ENCODE data around the gene PTTG2. TPM values are rescaled to one million over a fixed set of nuclear protein-coding genes. Genes with fewer than 3 reads are reported as not detected.

The PTTG2 gene
- total and polyA plus RNA-seq, 2 of the 4 experiments (the other 2 are of a cell fraction) = not detected

- peak overlapping the region; percentile 45; the same call in 1 of the 3 replicates for H2BK15ac ChIP-seq (ENCODE audit: low read depth, low read length)
- H3K14ac ChIP-seq (replicated peaks; ENCODE audit: low read depth, low read length) = peak overlapping the region; percentile 72
- CTCF ChIA-PET = interaction anchor here (0.6 to 1.9 kb wide), 6 partner anchors 41 to 608 kb away, joined by 3 to 9 read pairs (median 6); no protein-coding TSS in a partner anchor
- H3K9ac ChIP-seq (ENCODE audit: low read depth, low read length) = peak overlapping the region; percentile 65
- H3K56ac ChIP-seq (ENCODE audit: extremely low read depth, insufficient read depth, low read length) = peak overlapping the region; percentile 39; the same call in 1 of the 2 replicates
- no peaks in the 10 kb centered on the region for H3K9me3 ChIP-seq (ENCODE audit: control insufficient read depth, insufficient read depth, low read length)
- ATAC-seq (ENCODE audit: low read depth) (peak; percentile 4), DNase-seq (no peak)
- H2BK120ac ChIP-seq (ENCODE audit: low read depth, low read length) = peak overlapping the region; percentile 4; the same call in 1 of the 2 replicates
- 0 out of 2 replicates have a peak overlapping the region, but pooled peaks have one; percentile 1 for H3K18ac ChIP-seq (ENCODE audit: low read depth, low read length)
- POLR2A ChIA-PET (ENCODE audit: unreplicated experiment) = no interaction called here
- H4K8ac ChIP-seq (ENCODE audit: low read depth in 2 of 2, low read length in 2 of 2) = peak overlapping the region; percentile 28 to 49; a peak in 2 of 4 replicates
- H4K20me1 ChIP-seq (ENCODE audit: insufficient read depth, low read length) = peaks cover 8% of the 10 kb centered on the region; the same call in 1 of the 2 replicates
- H2AFZ ChIP-seq (replicated peaks; ENCODE audit: low read length, poor library complexity) = peak overlapping the region; percentile 89
- dilution Hi-C loops (cut with HindIII; ENCODE audit: low sequenced_read_pairs, unreplicated experiment) (no loop called here), intact Hi-C loops (cut with micrococcal nuclease) (loop anchor here (1.0 to 2.0 kb wide), 2 partner anchors 26 to 57 kb away; no protein-coding TSS in a partner anchor), in situ Hi-C loops (cut with MboI; ENCODE audit: low sequenced_read_pairs) (no loop called here)
- H3K4me3 ChIP-seq (ENCODE audit: insufficient read depth, low read depth, low read length) = peak overlapping the region; percentile 76
- peaks cover 15% of the 10 kb centered on the region for H3K9me1 ChIP-seq (ENCODE audit: insufficient read depth, low read length)
- H2AK5ac ChIP-seq (ENCODE audit: low read depth, low read length) = peak overlapping the region; percentile 85; the same call in 1 of the 2 replicates
- peak overlapping the region; percentile 81 for H3K4ac ChIP-seq (ENCODE audit: low read depth, low read length)
- peak overlapping the region; percentile 0; the same call in 1 of the 2 replicates for H4K91ac ChIP-seq (ENCODE audit: insufficient read depth, low read depth, low read length)
- H3K79me1 ChIP-seq (ENCODE audit: low read depth in 1 of 2, low read length in 2 of 2) = peaks cover 16 to 41% of the 10 kb centered on the region in 2 experiments; a peak in 3 of 4 replicates
- no TSS peak for BruUV-seq (replicated peaks)
- H3K4me2 ChIP-seq (ENCODE audit: low read depth, low read length) = peak overlapping the region; percentile 99
- H3K23ac ChIP-seq (ENCODE audit: low read depth, low read length) = peak overlapping the region; percentile 94
- peak overlapping the region; percentile 1; the same call in 1 of the 2 replicates for H3K27ac ChIP-seq (ENCODE audit: insufficient read depth, low read length)
- no peaks in the 10 kb centered on the region for H3K36me3 ChIP-seq (ENCODE audit: control insufficient read depth, insufficient read depth, low read length)
- H3K4me1 ChIP-seq (ENCODE audit: control insufficient read depth, insufficient read depth, low read length) = peaks cover 10% of the 10 kb centered on the region
- peak overlapping the region; percentile 1 for H2BK5ac ChIP-seq (ENCODE audit: low read depth, low read length, poor library complexity, severe bottlenecking)
- H4K5ac ChIP-seq (ENCODE audit: low read depth, low read length) = peak overlapping the region; percentile 30; the same call in 1 of the 2 replicates
- WGBS, 2 experiments (ENCODE audit: extremely low coverage in 2 of 2, insufficient read length in 1 of 2) = no CpG with 5 or more reads among the region's 11 CpGs
- peak overlapping the region; percentile 86 for H2AK9ac ChIP-seq (replicated peaks; ENCODE audit: low read depth, low read length, poor library complexity)
- H3K27me3 ChIP-seq (ENCODE audit: control insufficient read depth, insufficient read depth, low read length) = no peaks in the 10 kb centered on the region
- peak overlapping the region; percentile 84 for H2BK20ac ChIP-seq (ENCODE audit: low read depth, low read length)
- TF ChIP-seq FOS (IDR thresholded peaks at IDR 0.05; ENCODE audit: low read depth, low read length) = no peak
- TF ChIP-seq CEBPB (IDR thresholded peaks at IDR 0.05; ENCODE audit: low read depth, low read length) = no peak; the same call in 1 of the 2 replicates
- no peak for TF ChIP-seq MAZ (IDR thresholded peaks at IDR 0.05; ENCODE audit: borderline replicate concordance, low read depth, low read length)
- TF ChIP-seq RCOR1 (IDR thresholded peaks at IDR 0.05; ENCODE audit: insufficient replicate concordance, low read length) = no peak
- TF ChIP-seq RFX5 (IDR thresholded peaks at IDR 0.05; ENCODE audit: low read depth, low read length) = no peak
- TF ChIP-seq CTCF (conservative IDR thresholded peaks at IDR 0.05; ENCODE audit: low read depth, low read length) = no peak
- no peak for TF ChIP-seq POLR2A (IDR thresholded peaks at IDR 0.05; ENCODE audit: low read depth, low read length)
- TF ChIP-seq NFE2L2 (IDR thresholded peaks at IDR 0.05; ENCODE audit: low read depth, low read length) = no peak
- TF ChIP-seq MAFK (IDR thresholded peaks at IDR 0.05; ENCODE audit: low read depth, low read length) = no peak
- no peak for TF ChIP-seq MXI1 (IDR thresholded peaks at IDR 0.05; ENCODE audit: borderline replicate concordance, low read depth, low read length)
- no peak for TF ChIP-seq ELK1 (IDR thresholded peaks at IDR 0.05; ENCODE audit: borderline replicate concordance, low read depth, low read length)
- no peak for TF ChIP-seq RAD21 (IDR thresholded peaks at IDR 0.05; ENCODE audit: low read length)
- no peak for TF ChIP-seq SMC3 (IDR thresholded peaks at IDR 0.05; ENCODE audit: low read depth, low read length)
- no peak for TF ChIP-seq USF2 (IDR thresholded peaks at IDR 0.05; ENCODE audit: low read depth, low read length)
These were observed 18.2 kb downstream of the PTTG2 start for GRCh38 chr4:37978248-37978924.
